ENCODE results near the gene FAM120C.

Gene FAM120C, protein sequence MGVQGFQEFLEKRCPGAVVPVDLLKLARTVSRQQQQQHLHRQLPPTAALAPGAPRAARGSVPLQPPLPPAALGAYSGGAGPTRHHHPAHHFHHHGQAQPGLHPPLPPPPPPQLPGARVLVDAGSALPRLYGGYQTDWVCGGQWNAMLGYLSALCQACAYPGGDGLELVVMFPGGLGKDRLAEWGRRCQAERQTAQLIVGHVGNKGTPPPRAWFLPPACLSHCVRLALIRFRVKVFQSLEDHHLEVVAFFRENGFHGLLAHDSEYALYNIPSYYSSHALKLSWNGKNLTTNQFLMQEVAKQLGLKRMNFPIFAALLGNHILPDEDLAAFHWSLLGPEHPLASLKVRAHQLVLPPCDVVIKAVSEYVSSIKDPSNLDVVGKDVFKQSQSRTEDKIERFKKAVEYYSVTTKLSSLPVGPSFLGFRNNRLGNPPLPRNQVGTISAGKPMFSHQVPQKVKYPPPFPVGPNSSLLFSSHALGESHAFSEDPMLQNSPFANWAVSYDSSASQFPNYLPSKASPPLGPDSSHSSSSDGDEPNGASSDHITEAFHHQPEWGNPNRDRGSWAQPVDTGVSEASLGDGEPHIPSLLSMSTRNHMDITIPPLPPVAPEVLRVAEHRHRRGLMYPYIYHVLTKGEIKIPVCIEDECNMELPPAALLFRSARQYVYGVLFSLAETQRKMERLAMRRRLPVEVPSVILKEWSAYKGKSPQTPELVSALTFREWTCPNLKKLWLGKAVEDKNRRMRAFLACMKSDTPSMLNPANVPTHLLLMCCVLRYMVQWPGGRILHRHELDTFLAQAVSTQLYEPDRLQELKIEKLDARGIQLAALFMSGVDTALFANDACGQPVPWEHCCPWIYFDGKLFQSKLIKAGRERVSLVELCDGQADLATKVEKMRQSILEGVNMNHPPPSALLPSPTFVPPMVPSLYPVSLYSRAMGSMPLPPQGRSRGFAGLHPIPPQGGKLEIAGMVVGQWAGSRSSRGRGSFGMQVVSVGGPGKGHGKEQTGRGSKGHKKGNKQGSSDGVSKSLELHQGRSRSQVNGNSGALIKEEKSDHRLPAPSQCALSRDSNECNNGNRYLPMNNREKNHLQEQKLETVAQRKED

DNA sequence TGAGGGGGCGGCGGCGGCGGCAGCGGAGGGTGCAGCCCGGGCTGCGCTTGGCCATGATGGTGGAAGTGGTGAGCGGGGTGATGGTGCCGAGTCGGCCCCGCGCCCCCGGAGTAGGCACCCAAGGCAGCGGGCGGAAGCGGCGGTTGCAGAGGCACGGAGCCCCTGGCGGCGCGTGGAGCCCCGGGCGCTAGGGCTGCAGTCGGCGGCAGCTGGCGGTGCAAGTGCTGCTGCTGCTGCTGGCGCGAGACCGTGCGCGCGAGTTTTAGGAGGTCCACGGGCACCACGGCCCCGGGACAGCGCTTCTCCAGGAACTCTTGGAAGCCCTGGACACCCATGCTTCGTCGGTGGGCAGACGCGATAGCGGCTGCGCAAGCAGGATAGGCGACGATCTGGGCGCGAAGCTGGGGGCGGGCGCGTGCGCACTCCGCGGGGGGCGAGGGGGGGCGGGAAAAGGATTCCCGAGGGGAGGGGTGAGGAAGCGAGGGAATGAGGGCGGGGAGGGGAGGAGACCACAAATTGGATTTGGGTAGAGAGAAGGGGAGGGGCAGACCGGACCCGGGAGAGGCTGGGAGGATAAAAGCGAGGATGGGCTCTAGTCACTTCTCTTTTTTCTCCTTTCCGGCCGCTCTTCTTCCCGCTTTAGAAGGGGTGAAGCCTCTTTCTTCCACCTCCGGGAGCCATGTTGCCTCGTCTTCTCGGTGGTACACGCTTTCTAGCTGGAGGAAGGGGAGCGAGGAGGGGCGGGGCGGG lies at the start of gene FAM120C:
Gene FAM120C, minus strand, starts transcription at position 391 of the 750 bp plus-strand sequence. Its CDS starts 56 bp downstream, at position 335.
- DNase-seq: peak; percentile 33

- no peak for DNase-seq
These were observed 47.5 kb upstream of the FAM120C start for GRCh38 chrX:54230435-54231148.

DNA sequence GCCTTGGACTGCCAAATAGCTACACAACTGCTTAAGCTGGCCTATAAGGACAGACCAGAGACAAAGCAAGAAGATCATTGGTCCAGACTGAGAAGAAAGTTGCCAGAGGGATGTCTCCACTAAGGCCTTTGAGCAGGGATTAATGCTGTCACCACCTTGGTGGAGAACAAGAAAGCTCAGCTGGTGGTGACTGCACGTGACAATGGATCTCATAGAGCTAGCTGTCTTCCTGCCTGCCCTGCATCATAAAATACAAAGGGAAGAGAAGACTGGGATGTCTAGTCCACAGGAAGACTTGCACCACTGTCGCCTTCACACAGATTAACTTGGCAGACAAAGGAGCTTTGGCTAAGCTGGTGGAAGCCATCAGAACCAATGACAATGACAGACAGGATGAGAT lies 40.5 kb upstream of the FAM120C start:
- no peak for DNase-seq

GRCh38 chrX:54213603-54214002 lies 30.5 kb upstream of the FAM120C start:
- no peak for DNase-seq

- DNase-seq: no peak
These were observed 25.5 kb upstream of the FAM120C start for GRCh38 chrX:54208531-54208930.

DNA sequence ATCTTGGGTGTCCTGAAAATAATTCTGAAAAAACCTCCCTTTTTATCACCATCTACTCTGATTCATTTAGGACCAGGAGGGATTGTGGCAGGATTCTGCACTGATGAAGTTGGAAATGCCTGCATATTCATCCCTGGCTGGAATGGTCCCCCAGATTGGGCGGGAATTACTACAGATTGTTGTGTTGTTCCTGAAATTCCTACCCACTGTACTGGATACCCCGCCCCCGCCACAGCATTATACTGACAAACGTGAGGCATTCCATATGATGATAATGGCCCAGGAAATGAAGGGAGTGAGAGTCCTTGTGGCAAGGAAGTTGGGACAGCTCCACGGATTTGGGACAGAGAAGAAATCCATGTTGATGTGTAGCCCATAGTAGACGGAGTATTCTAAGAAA lies 15.2 kb upstream of the FAM120C start:
- DNase-seq: no peak

DNA sequence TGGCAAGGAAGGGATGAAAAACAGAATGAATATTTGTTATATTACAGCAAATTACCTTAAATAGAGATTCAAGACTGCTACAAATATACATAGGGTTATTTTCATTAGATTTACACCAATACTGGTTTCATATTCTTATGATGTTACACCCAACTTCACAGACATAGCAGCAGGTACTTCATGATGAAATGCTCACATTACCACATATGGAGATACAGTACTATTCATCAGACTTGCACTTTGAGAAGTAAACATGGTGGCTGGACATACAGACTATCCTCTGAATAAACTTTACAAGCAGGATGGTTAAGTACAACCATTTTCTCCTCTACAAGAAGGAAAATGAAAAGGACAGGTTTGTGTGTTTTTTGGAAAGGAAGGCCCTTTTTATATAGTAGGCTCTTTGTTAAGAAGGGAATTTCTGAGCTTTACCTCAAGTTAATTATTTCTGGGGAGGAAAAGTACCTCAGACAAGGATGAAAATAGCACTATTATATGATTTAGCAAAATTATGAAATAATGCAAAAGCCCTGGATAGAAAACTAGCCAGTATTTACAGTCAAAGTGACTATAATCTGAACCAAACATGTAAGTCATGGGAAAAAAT lies 12.0 kb upstream of the FAM120C start:
- no peak for DNase-seq

DNA sequence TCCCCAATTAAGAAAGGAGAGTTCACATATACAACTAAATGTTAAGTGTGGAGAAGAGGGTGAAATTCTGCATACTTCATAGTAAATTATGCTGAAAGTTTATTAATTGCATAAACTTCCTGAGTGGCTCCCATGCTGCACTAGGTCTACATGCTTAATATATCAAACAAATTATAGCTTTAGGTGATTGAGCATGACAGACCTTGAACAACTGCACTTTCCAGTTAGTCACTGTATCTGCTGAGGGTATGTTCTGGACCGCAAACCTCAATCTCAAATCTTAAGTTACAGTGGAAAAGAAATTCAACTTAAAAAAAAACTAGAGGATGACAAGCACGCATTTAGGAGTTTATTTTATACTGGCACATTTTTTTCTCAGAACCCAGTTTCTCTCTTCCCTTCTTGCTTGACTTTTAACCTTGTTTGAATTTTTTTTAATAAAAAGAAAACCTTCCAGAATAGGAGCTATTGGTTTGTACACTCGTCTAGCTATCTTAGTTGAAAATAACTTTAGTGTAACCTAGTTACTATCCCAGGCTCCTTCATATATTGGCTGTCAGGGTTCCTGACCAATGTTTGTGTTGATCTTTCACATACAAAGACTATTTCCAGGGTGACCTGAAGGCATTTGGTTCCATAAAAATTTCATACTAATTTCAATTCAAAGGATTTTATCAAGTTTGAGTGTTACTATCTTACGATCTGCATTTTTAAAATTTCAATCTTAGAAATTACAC lies 10.2 kb upstream of the FAM120C start:
- DNase-seq: no peak

GRCh38 chrX:54184474-54184873 lies 1.4 kb upstream of the FAM120C start:
- no peak for DNase-seq

- no peak for DNase-seq
These were observed 725 bp downstream of the FAM120C start for GRCh38 chrX:54182194-54182863.

- DNase-seq: no peak
These were observed 1.7 kb downstream of the FAM120C start for GRCh38 chrX:54181202-54181953.

DNA sequence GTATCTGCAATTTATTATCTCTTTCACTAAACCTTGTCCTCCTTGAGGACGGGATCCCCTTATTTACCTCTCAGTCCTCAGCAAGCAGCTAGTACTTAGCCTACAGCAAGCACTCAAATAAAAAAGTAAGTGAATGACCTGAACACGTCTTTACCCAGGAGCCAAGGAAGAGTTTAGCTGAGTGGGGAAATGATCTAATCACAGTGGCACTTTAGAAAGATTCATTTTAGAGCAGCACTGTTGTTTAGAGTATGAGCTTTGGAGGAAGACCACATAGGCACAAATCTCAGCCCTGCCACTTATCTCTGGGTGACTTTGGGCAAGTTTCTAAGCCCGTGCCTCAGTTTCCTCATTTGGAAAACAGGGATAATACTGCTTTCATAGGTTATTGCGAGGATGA lies 2.7 kb downstream of the FAM120C start:
- DNase-seq: no peak

DNA sequence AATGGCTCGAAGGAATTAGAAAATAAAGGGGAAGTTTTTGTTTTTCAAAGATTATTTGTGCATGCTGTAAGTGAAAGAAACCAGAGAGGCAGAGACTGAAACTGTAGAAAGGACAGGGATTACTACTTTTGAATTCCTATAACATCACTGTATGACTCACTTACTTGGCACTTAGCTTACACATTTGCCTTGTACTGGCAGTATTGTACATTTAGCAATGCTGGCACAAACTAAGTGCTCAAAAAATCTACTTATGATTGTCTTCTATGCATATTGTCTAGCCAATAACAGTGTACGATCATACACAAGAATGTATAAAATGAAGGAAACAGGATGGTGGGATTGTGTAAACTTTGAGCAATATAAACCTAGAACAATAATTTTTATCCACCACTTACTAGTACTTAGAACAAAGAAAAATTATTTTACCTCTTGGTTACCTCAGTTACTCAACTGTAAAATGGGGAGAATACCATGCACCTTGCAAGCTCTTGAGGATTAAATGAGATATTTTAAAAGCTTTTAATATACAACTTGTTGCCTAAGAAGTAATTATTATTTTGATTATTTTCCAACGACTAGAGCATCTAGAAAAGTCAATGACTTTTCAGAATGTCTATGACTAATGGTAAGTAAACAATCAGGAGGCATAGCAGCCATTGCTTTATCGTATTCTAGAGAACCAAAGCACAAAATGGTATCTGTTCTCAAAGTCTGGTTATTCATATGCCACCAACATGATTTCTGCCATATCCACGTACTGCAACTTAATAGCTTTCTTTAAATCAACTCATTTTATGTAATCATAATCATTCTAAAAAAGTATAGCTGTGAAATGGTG lies 4.7 kb downstream of the FAM120C start:
- DNase-seq: no peak

GRCh38 chrX:54177306-54177705 lies 5.7 kb downstream of the FAM120C start:
- no peak for DNase-seq

DNA sequence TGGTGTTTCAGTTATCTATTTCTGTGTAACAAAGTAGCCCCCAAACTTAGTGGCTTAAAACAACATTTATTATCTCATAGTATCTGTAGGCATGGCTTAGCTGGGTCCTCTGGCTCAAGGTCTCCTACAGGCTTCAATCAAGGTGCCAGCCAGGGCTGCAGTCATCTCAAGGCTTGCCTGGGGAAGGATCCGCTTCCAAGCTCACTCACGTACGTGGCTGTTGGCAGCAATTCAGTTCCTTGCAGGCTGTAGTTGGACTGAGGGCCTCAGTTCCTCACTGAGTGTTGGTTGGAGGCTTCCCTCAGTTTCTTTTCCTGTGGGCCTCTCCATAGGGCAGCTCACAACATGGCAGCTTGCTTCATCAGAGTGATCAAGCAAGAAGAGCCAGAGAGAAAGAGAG lies 9.3 kb downstream of the FAM120C start:
- DNase-seq: no peak

DNA sequence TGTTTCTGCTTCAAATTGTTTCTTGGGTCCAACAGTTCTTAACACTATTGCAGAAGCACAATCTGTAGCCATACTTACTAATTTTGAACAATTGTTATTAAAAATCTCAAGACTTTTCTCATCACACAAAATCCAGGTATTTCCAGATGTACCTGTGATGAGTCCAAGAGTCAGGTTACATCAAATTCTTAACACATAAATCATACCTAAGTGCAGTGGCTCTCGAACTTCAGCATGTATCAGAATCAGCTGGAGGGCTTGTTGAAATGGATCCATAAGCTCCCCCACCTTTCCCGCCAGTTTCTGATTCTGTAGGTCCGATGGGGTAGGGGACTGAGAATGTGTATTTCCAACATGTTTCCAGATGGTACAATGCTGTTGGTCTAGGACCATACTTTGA lies 10.6 kb downstream of the FAM120C start:
- DNase-seq: no peak

DNA sequence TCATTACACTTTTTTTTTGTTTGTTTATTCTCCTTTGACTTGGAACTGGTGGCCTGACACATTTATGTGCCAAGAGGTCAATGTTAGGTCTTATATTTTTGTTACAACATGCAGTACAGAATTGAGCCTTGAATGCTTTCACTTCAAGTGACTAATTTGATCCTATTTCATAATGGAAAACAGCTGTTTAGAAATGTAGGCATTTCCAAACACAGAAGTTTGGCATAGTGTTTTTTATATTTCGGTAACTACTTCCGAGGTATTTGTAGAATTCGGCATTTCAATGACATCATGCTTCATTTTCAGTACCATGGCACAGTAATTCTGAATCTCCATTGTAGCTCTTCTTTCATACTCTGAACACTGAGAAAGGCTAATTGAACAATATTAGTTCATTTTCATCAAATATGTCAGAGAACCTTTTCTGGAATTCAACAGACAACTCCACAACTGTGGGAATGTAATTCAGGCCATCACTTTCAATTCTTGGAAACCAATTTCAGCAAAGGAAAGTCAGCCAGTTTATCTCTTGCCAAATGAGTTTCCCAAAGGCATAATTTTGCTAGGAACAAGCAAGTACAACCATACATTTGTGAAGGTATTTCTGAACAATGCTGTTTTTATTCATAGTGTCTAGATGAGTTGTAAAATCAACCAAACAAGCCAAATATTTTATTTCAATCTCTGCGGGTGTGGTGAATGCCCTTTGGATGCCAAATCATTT lies 11.4 kb downstream of the FAM120C start:
- DNase-seq: no peak

DNA sequence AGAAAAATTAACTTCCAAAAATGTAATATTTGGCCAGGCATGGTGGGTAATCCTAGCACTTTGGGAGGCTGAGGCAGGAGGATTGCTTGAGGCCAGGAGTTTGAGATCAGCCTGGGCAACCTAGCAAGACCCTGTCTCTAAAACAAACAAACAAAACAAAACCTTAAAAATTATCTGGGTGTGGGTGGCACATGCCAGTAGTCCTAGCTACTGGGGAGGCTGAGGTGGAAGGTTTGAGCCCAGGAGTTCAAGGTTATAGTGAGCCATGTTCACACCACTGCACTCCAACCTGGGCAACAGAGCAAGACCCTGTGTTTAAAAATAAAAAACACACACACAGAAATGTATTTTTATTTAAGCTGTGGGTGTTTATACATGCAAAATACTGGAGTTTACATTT lies 12.0 kb downstream of the FAM120C start:
- DNase-seq: no peak

Measured in NCI-H2029 treated with DMSO at 0.1 percent for 48 hours (cell line).